ENCODE measurements around the gene NAT9. TPM values are rescaled to one million over a fixed set of nuclear protein-coding genes. Genes with fewer than 3 reads are reported as not detected.

Gene NAT9
- total and polyA plus RNA-seq, 2 donors (not counting 3 experiments of a cell fraction or from before 2014, with no cell fraction given), result 39.3 to 44.8 TPM

DNA sequence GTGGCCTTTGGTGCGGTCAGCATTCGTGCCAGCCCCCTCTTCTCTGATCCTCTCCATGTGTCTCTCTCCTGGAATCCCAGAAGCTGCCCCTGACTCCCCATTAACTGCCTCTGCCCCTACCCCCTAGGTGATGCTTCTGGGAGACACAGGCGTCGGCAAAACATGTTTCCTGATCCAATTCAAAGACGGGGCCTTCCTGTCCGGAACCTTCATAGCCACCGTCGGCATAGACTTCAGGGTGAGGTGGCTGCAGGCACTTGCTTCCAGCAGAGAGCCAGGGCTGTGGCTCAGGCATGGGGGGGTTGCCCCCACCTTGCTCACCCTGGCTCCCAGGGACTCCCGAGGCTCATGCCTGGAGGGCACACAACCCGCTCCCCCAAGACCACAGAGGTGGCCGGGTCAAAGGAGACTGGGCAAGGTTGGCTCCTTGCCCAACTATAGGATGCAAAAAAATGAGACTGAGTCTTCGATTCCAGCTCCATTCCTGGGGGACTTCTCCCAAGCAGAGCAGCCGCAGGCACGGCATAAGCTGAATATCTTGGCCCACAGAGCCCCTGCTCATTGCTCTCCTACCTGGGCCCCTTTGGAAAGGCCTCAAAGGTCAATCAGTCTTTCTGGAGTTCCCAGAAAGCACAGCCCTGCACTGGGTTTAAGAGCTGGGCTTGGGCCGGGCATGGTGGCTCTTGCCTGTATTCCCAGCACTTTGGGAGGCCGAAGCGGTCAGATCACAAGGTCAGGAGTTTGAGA is 35.3 kb downstream of the NAT9 start:
- Histone ChIP-seq H3K27ac (ENCODE audit: insufficient read depth, low read depth, low read length) (no peak overlapping the region), H3K4me2 (ENCODE audit: insufficient read depth, low read length) (no peak overlapping the region), H3K36me3 (ENCODE audit: control insufficient read depth in 2 of 2, extremely low read depth in 1 of 2, insufficient read depth in 2 of 2, low read length in 2 of 2) (no peaks in the 10 kb centered on the region), H4K20me1 (replicated peaks; ENCODE audit: control insufficient read depth, extremely low read depth, insufficient read depth, low read length) (no peaks in the 10 kb centered on the region), H3K79me2 (ENCODE audit: control insufficient read depth, insufficient read depth, low read length) (no peaks in the 10 kb centered on the region), H2AFZ (ENCODE audit: low read depth, low read length) (no peak overlapping the region), H3K4me3 (replicated peaks in 1 of 3; ENCODE audit: insufficient read depth in 1 of 3, low read depth in 1 of 3, low read length in 3 of 3) (no peak overlapping the region), H3K27me3 (ENCODE audit: control insufficient read depth in 2 of 2, insufficient read depth in 2 of 2, low read length in 2 of 2) (peaks cover 24 to 37% of the 10 kb centered on the region in 2 experiments), H3K4me1 (ENCODE audit: control insufficient read depth, extremely low read depth, insufficient read depth, low read length) (peaks cover 8% of the 10 kb centered on the region), H3K9ac (replicated peaks; ENCODE audit: extremely low read depth, insufficient read depth, low read length) (no peak overlapping the region), H3K9me1 (replicated peaks; ENCODE audit: control insufficient read depth, extremely low read depth, insufficient read depth, low read length) (no peaks in the 10 kb centered on the region), H3K9me3 (replicated peaks; ENCODE audit: control insufficient read depth, insufficient read depth, low read length) (no peaks in the 10 kb centered on the region)
- ChIA-PET POLR2A (no interaction called here), CTCF (interaction anchor here (0.6 to 2.5 kb wide), 7 partner anchors 9 to 541 kb away, joined by 3 to 15 read pairs (median 3); no protein-coding TSS in a partner anchor)
- dilution Hi-C loops (cut with MboI; ENCODE audit: extremely low pct_ligation_motif_present, low sequenced_read_pairs), result no loop called here
- no TSS peak for BruUV-seq (replicated peaks)
- no peak for DNase-seq (ENCODE audit: low read depth, low spot score)
- TF ChIP-seq JUN (IDR thresholded peaks at IDR 0.05; ENCODE audit: borderline replicate concordance, insufficient read depth, insufficient read length, low read depth), result no peak
- no peak for TF ChIP-seq POLR2AphosphoS5 (IDR thresholded peaks at IDR 0.05; ENCODE audit: insufficient read depth, low read depth, low read length)
- TF ChIP-seq FOS (IDR thresholded peaks at IDR 0.05; ENCODE audit: borderline replicate concordance, insufficient read depth, low read length), result no peak
- TF ChIP-seq POLR2A (IDR thresholded peaks at IDR 0.05; ENCODE audit: low read depth, low read length), result no peak
- TF ChIP-seq MYC (IDR thresholded peaks at IDR 0.05; ENCODE audit: low read depth, low read length), result no peak
- TF ChIP-seq, protein P1, sequence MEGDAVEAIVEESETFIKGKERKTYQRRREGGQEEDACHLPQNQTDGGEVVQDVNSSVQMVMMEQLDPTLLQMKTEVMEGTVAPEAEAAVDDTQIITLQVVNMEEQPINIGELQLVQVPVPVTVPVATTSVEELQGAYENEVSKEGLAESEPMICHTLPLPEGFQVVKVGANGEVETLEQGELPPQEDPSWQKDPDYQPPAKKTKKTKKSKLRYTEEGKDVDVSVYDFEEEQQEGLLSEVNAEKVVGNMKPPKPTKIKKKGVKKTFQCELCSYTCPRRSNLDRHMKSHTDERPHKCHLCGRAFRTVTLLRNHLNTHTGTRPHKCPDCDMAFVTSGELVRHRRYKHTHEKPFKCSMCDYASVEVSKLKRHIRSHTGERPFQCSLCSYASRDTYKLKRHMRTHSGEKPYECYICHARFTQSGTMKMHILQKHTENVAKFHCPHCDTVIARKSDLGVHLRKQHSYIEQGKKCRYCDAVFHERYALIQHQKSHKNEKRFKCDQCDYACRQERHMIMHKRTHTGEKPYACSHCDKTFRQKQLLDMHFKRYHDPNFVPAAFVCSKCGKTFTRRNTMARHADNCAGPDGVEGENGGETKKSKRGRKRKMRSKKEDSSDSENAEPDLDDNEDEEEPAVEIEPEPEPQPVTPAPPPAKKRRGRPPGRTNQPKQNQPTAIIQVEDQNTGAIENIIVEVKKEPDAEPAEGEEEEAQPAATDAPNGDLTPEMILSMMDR (IDR thresholded peaks at IDR 0.05; ENCODE audit: extremely low read depth in 1 of 2, insufficient read depth in 1 of 2, low read depth in 1 of 2, low read length in 2 of 2), result no peak
- TF ChIP-seq, protein P2, sequence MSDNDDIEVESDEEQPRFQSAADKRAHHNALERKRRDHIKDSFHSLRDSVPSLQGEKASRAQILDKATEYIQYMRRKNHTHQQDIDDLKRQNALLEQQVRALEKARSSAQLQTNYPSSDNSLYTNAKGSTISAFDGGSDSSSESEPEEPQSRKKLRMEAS (IDR thresholded peaks at IDR 0.05; ENCODE audit: insufficient read depth, insufficient read length), result no peak
- TF ChIP-seq GATA2 (IDR thresholded peaks at IDR 0.05; ENCODE audit: insufficient read depth, insufficient read length, low read depth, low read length), result no peak
- no peak for TF ChIP-seq EZH2 (IDR thresholded peaks at IDR 0.05; ENCODE audit: borderline replicate concordance, low read depth, low read length, severe bottlenecking)
- no peak for FAIRE-seq
- intact Hi-C loops (cut with micrococcal nuclease), result loop anchor here (5.0 to 10.0 kb wide), 2 partner anchors 51 to 1426 kb away; partner anchors contain the start of gene CDC42EP4

All from endothelial cell of umbilical vein (primary cell).